WI38 (cell line): ENCODE results near the gene RAB7B.

Source experiments
- H3K4me3 ChIP-seq: 2 replicates; pipeline ENCODE4 v1.5.1; 2011; ENCODE audit warnings: low read depth, mild to moderate bottlenecking, control low read depth, low read length
- TF ChIP-seq, protein P1 (sequence below): IDR thresholded peaks from 2 replicates; pipeline ENCODE4 v1.5.1; 2012; ENCODE audit warnings: low read depth, mild to moderate bottlenecking, control low read depth, low read length

The RAB7B gene

DNA sequence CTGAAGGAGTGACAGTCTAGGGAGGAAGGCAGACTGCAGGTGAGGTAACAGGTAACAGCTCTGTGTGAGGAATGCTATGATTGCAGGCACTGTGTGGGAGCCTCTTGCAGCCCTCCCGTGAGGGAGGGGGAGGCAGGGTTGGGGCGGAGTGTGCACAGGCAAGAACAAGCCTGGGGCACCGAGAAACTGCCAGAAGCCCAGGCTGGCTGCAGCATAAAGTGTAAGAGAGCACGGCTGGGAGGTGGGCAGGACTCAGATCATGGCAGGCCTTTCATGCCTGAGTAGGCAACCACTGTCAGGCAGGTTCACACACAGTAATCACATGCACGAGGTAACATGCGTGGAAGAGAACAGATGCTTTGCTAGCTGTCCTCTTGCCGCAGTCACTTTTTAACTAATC is 38.4 kb upstream of the RAB7B start:
- TF ChIP-seq, protein P1, sequence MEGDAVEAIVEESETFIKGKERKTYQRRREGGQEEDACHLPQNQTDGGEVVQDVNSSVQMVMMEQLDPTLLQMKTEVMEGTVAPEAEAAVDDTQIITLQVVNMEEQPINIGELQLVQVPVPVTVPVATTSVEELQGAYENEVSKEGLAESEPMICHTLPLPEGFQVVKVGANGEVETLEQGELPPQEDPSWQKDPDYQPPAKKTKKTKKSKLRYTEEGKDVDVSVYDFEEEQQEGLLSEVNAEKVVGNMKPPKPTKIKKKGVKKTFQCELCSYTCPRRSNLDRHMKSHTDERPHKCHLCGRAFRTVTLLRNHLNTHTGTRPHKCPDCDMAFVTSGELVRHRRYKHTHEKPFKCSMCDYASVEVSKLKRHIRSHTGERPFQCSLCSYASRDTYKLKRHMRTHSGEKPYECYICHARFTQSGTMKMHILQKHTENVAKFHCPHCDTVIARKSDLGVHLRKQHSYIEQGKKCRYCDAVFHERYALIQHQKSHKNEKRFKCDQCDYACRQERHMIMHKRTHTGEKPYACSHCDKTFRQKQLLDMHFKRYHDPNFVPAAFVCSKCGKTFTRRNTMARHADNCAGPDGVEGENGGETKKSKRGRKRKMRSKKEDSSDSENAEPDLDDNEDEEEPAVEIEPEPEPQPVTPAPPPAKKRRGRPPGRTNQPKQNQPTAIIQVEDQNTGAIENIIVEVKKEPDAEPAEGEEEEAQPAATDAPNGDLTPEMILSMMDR = no peak
- no peak overlapping the region for H3K4me3 ChIP-seq

DNA sequence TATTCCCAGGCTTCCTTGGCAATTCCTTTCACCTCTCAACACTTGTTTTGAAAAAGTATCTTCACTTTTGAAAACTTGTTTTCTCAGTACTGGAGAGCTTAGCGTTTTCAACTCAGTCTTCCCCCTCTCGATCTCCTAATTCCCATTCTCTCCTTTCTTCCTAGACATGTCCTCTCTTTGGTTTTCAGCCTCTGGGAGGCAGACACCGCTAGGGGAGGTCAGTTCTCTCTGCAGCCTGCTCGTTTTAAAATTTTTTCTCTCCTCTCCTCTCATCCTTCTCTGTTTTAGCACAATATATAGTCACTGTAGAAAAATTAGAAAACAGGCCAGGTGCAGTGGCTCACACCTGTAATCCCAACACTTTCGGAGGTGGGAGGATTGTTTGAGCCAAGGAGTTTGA is 37.1 kb upstream of the RAB7B start:
- no peak overlapping the region for H3K4me3 ChIP-seq

DNA sequence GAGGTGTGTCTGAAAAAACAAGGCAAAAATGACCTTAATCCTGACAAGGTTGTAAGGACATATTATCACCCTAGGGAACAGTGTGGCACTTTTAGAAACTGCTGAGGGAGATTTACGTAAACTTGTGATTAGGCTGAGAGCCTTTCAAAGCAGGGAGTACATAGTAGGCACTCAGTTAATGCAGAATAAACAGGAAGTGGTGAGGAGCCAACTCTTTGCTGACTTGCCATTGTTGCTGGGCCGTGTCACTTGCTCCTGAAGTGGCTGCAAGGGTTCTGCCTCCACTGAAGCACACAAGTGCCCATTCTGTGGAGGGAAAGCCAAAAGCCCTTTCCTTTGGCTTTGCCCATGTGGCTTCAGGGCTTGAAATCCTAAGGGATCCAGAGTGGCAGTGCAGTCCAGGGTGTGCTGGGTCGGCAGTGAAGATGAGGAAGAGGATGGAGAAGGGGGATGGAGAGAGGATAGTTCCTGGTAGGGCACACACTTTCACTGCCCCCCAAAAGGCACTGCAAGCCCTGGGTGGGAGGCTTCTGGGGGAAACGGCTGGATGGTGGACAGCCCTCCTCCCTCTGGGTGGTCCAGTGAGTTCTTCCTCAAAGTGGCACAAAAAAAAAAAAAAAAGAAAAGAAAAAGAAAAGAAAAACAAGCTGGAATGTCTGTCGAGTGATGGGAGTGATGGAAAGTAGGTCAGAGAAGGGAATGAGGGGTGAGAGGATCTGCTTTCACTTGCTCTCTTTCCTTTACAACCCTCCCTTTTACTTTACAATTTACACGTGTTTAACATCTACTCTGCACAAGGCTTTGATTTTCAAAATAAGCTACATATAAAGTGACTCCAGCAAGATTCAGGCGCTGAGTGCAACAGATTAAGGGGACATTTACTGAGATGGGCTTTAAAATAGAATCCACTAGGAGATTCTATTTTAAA is 36.1 kb upstream of the RAB7B start:
- TF ChIP-seq, protein P1 = no peak

More for the DNA sequence above, 37.1 kb upstream of the RAB7B start:
- TF ChIP-seq, protein P1 = no peak

DNA sequence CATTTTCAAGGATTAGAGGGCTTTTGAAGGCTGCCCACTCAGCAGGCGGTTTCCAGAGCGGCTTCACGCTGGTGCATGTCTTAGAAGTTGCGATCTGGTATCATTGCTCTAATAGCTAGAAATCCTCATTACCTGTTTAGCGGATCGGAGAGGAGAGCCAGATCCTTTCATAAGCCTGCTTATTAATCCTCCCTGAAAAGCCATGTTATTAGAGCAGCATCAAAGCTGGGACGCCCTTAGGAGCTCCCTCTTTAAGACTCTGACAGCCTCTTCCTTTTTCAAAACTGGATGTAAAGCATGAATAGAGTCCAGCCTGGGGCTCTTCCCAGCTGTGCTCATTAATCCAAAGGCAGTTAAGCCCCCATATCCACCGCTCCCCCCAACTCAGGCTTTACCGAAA is 34.4 kb upstream of the RAB7B start:
- TF ChIP-seq, protein P1 = no peak
- no peak overlapping the region for H3K4me3 ChIP-seq

More for the DNA sequence above, 36.1 kb upstream of the RAB7B start:
- no peak overlapping the region for H3K4me3 ChIP-seq

DNA sequence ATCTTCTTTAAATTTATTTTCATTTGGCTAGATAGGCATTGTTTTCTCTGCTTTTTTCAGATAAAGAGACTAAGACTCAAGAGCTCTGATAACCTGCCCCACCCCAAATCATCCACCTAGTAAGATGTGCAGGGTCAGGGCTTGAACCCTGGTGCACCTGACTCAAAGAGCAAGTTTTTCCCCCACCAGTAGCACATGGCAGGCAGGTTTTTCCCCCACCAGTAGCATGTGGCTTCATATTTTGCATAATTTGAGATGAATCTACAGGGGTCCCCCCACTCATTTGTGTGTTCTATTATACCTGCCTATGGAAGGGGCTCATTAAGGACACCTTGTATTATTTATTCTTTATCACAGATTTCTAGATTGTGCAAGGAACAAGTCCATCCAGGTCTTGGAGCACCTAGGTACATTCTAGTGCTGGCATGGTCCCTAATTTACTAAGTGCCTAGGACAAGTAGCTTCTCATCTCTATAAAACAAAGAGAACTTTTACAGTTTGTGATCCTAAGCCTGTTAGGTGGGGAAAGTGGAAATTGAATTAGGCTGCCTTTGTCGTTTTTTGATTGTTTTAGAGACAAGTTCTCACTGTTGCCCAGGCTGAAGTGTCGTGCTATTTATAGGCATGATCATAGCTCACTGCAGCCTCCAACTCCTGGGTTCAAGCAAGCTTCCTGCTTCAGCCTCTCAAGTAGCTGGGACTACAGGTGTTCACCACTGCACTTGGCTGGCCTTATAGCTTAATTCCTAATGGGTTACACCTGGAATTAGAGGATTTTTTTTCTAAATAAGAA is 33.7 kb upstream of the RAB7B start:
- no peak overlapping the region for H3K4me3 ChIP-seq
- TF ChIP-seq, protein P1 = no peak

DNA sequence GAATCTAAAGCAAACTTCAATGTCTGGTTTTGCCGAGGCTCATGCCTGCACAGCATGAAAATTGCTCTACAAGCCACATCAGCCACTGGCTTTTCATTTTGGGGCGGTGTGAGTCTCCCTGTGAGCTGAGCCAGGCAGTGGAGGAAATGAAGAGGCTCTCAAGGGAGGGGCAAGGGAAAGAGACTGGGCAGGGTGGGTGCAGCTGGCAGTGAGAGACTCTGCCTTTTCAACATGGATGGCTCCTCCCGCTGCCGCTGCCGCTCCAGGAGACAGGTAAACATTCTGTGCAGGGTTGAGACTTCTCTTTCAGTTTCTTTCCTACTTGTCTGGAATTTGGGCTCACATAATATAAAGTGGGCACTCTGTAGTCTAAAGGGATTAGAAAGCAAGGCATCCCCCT is 31.8 kb upstream of the RAB7B start:
- TF ChIP-seq, protein P1 = no peak
- no peak overlapping the region for H3K4me3 ChIP-seq
